ENCODE measurements around the gene CAMK4.

Gene CAMK4

DNA sequence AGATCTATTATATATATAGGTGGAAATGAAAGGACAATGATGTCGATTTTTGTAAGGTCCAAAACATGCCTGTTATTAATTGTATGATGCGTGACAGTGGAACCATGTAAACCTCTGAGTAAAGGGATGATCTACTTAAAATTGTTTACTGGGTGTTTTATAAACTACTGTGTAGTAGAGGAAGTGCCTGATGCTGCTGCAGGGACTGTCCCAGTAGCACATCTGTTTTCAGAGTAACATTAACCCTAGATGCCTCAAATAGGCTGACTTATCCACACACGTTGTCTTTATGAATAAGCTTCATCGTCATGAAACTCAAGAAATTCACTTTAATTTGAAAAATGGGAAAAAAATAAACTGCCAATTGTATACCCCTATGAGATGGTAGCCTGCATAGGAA lies 1.7 kb downstream of the CAMK4 start:
- H3F3A ChIP-seq (ENCODE audit: low read depth): peaks cover 8% of the 10 kb centered on the region; the same call in 1 of the 2 replicates
- no peaks in the 10 kb centered on the region for H3K9me3 ChIP-seq (ENCODE audit: insufficient read depth, low read depth, low read length)
- TF ChIP-seq, protein P1, sequence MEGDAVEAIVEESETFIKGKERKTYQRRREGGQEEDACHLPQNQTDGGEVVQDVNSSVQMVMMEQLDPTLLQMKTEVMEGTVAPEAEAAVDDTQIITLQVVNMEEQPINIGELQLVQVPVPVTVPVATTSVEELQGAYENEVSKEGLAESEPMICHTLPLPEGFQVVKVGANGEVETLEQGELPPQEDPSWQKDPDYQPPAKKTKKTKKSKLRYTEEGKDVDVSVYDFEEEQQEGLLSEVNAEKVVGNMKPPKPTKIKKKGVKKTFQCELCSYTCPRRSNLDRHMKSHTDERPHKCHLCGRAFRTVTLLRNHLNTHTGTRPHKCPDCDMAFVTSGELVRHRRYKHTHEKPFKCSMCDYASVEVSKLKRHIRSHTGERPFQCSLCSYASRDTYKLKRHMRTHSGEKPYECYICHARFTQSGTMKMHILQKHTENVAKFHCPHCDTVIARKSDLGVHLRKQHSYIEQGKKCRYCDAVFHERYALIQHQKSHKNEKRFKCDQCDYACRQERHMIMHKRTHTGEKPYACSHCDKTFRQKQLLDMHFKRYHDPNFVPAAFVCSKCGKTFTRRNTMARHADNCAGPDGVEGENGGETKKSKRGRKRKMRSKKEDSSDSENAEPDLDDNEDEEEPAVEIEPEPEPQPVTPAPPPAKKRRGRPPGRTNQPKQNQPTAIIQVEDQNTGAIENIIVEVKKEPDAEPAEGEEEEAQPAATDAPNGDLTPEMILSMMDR (conservative IDR thresholded peaks at IDR 0.05; ENCODE audit: low read length): no peak
- no peak for TF ChIP-seq EZH2phosphoT487 (IDR thresholded peaks at IDR 0.05; ENCODE audit: borderline replicate concordance)
- peak overlapping the region; percentile 96 for H3K4me2 ChIP-seq (ENCODE audit: low read depth, low read length, poor library complexity, severe bottlenecking)
- H3K4me3 ChIP-seq (ENCODE audit: low read length, poor library complexity, severe bottlenecking): peak overlapping the region; percentile 83
- no peaks in the 10 kb centered on the region for H3K36me3 ChIP-seq (ENCODE audit: insufficient read depth, low read length)
- peaks cover 54% of the 10 kb centered on the region for H3K4me1 ChIP-seq (ENCODE audit: insufficient read depth, low read length, poor library complexity, severe bottlenecking)
- peaks cover 59% of the 10 kb centered on the region for H3K79me2 ChIP-seq (ENCODE audit: insufficient read depth, low read length)
- no peaks in the 10 kb centered on the region for H3K9me2 ChIP-seq (replicated peaks; ENCODE audit: low read depth, low read length)
- no peaks in the 10 kb centered on the region for H3K27me3 ChIP-seq (ENCODE audit: insufficient read depth, low read length, poor library complexity, severe bottlenecking)
- H2AFZ ChIP-seq (ENCODE audit: low read length): no peak overlapping the region
- peaks cover 3% of the 10 kb centered on the region for H4K20me1 ChIP-seq (ENCODE audit: insufficient read depth, low read length, poor library complexity, severe bottlenecking)
- H3K9ac ChIP-seq (ENCODE audit: low read depth, low read length, poor library complexity, severe bottlenecking): peak overlapping the region; percentile 76

DNA sequence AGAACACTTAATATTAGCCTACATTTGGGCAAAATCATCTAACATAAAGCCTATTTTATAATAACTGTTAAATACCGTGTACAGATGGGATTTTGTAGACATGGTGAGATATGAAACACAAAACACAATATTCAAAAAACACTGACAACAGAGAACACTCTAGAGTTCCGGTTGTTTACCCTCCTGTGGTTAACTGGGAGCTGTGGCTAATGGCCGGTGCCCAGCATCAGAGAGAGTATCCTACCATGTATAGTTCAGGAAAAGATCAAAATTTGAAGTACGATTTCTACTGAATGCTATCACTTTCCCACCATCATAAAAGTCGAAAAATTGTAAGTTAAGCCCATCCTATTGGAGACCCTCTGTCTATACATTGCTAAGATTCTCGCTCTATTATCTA lies 2.4 kb downstream of the CAMK4 start:
- peak overlapping the region; percentile 83 for H3K4me3 ChIP-seq (ENCODE audit: low read length, poor library complexity, severe bottlenecking)
- H2AFZ ChIP-seq (ENCODE audit: low read length): no peak overlapping the region
- no peaks in the 10 kb centered on the region for H3K9me3 ChIP-seq (ENCODE audit: insufficient read depth, low read depth, low read length)
- TF ChIP-seq, protein P1 (conservative IDR thresholded peaks at IDR 0.05; ENCODE audit: low read length): no peak
- TF ChIP-seq EZH2phosphoT487 (IDR thresholded peaks at IDR 0.05; ENCODE audit: borderline replicate concordance): no peak
- H3K79me2 ChIP-seq (ENCODE audit: insufficient read depth, low read length): peaks cover 65% of the 10 kb centered on the region
- H3K36me3 ChIP-seq (ENCODE audit: insufficient read depth, low read length): no peaks in the 10 kb centered on the region
- H4K20me1 ChIP-seq (ENCODE audit: insufficient read depth, low read length, poor library complexity, severe bottlenecking): peaks cover 3% of the 10 kb centered on the region
- H3K9ac ChIP-seq (ENCODE audit: low read depth, low read length, poor library complexity, severe bottlenecking): peak overlapping the region; percentile 76
- peak overlapping the region; percentile 96 for H3K4me2 ChIP-seq (ENCODE audit: low read depth, low read length, poor library complexity, severe bottlenecking)
- H3K9me2 ChIP-seq (replicated peaks; ENCODE audit: low read depth, low read length): no peaks in the 10 kb centered on the region
- H3K27me3 ChIP-seq (ENCODE audit: insufficient read depth, low read length, poor library complexity, severe bottlenecking): no peaks in the 10 kb centered on the region
- peaks cover 8% of the 10 kb centered on the region; the same call in 1 of the 2 replicates for H3F3A ChIP-seq (ENCODE audit: low read depth)
- H3K4me1 ChIP-seq (ENCODE audit: insufficient read depth, low read length, poor library complexity, severe bottlenecking): peaks cover 57% of the 10 kb centered on the region

DNA sequence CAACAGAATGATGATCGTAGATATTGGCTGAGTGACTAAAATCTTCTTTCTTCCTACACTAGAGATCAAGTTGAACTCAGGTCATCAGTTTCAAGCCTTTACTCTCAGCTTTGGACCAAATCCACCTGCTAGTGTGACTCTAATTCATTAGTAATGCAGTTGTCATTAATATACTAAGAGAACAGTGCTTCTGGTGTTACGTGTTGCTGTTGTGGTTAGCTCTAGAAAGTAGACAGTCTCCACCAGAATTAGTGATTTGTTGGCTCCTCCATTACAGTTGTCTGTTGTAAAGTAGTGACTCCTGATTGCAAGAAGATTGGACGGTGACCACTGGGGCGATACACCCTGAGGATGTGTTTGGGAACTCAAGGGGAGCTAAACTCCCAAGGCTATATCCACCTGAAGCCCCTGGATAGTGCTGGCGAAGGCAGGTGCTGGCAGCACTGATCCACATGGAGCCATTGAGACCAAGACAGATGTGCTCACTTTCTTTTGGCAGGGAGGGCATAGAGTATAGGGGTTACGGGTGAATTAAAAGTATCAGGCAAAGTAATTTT lies 3.1 kb downstream of the CAMK4 start:
- H3K9ac ChIP-seq (ENCODE audit: low read depth, low read length, poor library complexity, severe bottlenecking): peak overlapping the region; percentile 76
- peaks cover 8% of the 10 kb centered on the region; the same call in 1 of the 2 replicates for H3F3A ChIP-seq (ENCODE audit: low read depth)
- TF ChIP-seq EZH2phosphoT487 (IDR thresholded peaks at IDR 0.05; ENCODE audit: borderline replicate concordance): no peak
- TF ChIP-seq, protein P1 (conservative IDR thresholded peaks at IDR 0.05; ENCODE audit: low read length): no peak
- peaks cover 3% of the 10 kb centered on the region for H4K20me1 ChIP-seq (ENCODE audit: insufficient read depth, low read length, poor library complexity, severe bottlenecking)
- no peaks in the 10 kb centered on the region for H3K36me3 ChIP-seq (ENCODE audit: insufficient read depth, low read length)
- H3K27me3 ChIP-seq (ENCODE audit: insufficient read depth, low read length, poor library complexity, severe bottlenecking): no peaks in the 10 kb centered on the region
- peaks cover 58% of the 10 kb centered on the region for H3K4me1 ChIP-seq (ENCODE audit: insufficient read depth, low read length, poor library complexity, severe bottlenecking)
- no peaks in the 10 kb centered on the region for H3K9me3 ChIP-seq (ENCODE audit: insufficient read depth, low read depth, low read length)
- H2AFZ ChIP-seq (ENCODE audit: low read length): no peak overlapping the region
- peak overlapping the region; percentile 96 for H3K4me2 ChIP-seq (ENCODE audit: low read depth, low read length, poor library complexity, severe bottlenecking)
- no peaks in the 10 kb centered on the region for H3K9me2 ChIP-seq (replicated peaks; ENCODE audit: low read depth, low read length)
- peak overlapping the region; percentile 83 for H3K4me3 ChIP-seq (ENCODE audit: low read length, poor library complexity, severe bottlenecking)
- H3K79me2 ChIP-seq (ENCODE audit: insufficient read depth, low read length): peaks cover 73% of the 10 kb centered on the region
